ENCODE data around the gene MYL2.
"Not testable (repeated sequence)": the region's sequence is repeated elsewhere in the genome, so short reads cannot be mapped to it uniquely, and the experiment has no call there.

MYL2 gene

GRCh38 chr12:110920324-110920910 is at the start of gene MYL2:
TSS of gene MYL2 (minus strand) at chr12:110920579. CDS start at chr12:110920529, 50 bp downstream.
- DNase-seq (ENCODE audit: low read depth in 3 of 3) = no peak

- DNase-seq (ENCODE audit: low read depth in 3 of 3) = no peak
Measured at GRCh38 chr12:110966081-110966760, 45.8 kb upstream of the MYL2 start.

GRCh38 chr12:110965574-110965973 is 45.2 kb upstream of the MYL2 start:
- no peak for DNase-seq (ENCODE audit: low read depth in 3 of 3)

- no peak for DNase-seq (ENCODE audit: low read depth in 3 of 3)
Measured at GRCh38 chr12:110960795-110961194, 40.4 kb upstream of the MYL2 start.

- no peak for DNase-seq (ENCODE audit: low read depth in 3 of 3)
Measured at GRCh38 chr12:110957652-110958051, 37.3 kb upstream of the MYL2 start.

GRCh38 chr12:110957159-110957558 is 36.8 kb upstream of the MYL2 start:
- no peak for DNase-seq (ENCODE audit: low read depth in 3 of 3)

GRCh38 chr12:110950867-110951266 is 30.5 kb upstream of the MYL2 start:
- DNase-seq (ENCODE audit: low read depth in 3 of 3) = not testable (repeated sequence)

- not testable (repeated sequence) for DNase-seq (ENCODE audit: low read depth in 3 of 3)
Measured at GRCh38 chr12:110950466-110950865, 30.1 kb upstream of the MYL2 start.

- DNase-seq (ENCODE audit: low read depth in 3 of 3) = no peak
Measured at GRCh38 chr12:110948041-110948440, 27.7 kb upstream of the MYL2 start.

- DNase-seq (ENCODE audit: low read depth in 3 of 3) = no peak
Measured at GRCh38 chr12:110943373-110943772, 23.0 kb upstream of the MYL2 start.

- no peak for DNase-seq (ENCODE audit: low read depth in 3 of 3)
Measured at GRCh38 chr12:110941391-110941790, 21.0 kb upstream of the MYL2 start.

GRCh38 chr12:110940933-110941332 is 20.6 kb upstream of the MYL2 start:
- DNase-seq (ENCODE audit: low read depth in 3 of 3) = no peak

- DNase-seq (ENCODE audit: low read depth in 3 of 3) = no peak
Measured at GRCh38 chr12:110940296-110940695, 19.9 kb upstream of the MYL2 start.

GRCh38 chr12:110937104-110937641 is 16.8 kb upstream of the MYL2 start:
- DNase-seq (ENCODE audit: low read depth in 3 of 3) = peak; percentile 37 to 55 (median 41)

- no peak for DNase-seq (ENCODE audit: low read depth in 3 of 3)
Measured at GRCh38 chr12:110936367-110937103, 16.2 kb upstream of the MYL2 start.

GRCh38 chr12:110935588-110935987 is 15.2 kb upstream of the MYL2 start:
- DNase-seq (ENCODE audit: low read depth in 3 of 3) = no peak

- no peak for DNase-seq (ENCODE audit: low read depth in 3 of 3)
Measured at GRCh38 chr12:110934093-110934852, 13.9 kb upstream of the MYL2 start.

- no peak for DNase-seq (ENCODE audit: low read depth in 3 of 3)
Measured at GRCh38 chr12:110933326-110933974, 13.1 kb upstream of the MYL2 start.

- no peak for DNase-seq (ENCODE audit: low read depth in 3 of 3)
Measured at GRCh38 chr12:110932046-110932445, 11.7 kb upstream of the MYL2 start.

- DNase-seq (ENCODE audit: low read depth in 3 of 3) = no peak
Measured at GRCh38 chr12:110931315-110931728, 10.9 kb upstream of the MYL2 start.

Measured in stimulated activated CD4-positive, alpha-beta T cell treated with anti-CD3 and anti-CD28 coated beads, TNF-alpha, amount 100 ng/mL, for 24 hours (primary cell).